KOPT-K1 (cell line): Measurements from ENCODE around the gene TLR5.

Source experiments
- H3K27ac ChIP-seq: fragments of 200-600 bp; sonication (generic); 2 replicates; pipeline ENCODE4 v1.5.1; 2016; ENCODE audit warnings: antibody characterized with exemption, mild to moderate bottlenecking, low read depth, low read length; ENCODE audit not compliant: poor library complexity, severe bottlenecking
- H3K36me3 ChIP-seq: fragments of 200-600 bp; sonication (generic); 2 replicates; pipeline ENCODE4 v1.5.1; 2017; ENCODE audit warnings: antibody characterized with exemption, mild to moderate bottlenecking, low read length, moderate library complexity; ENCODE audit not compliant: insufficient read depth
- H3K9me3 ChIP-seq: fragments of 200-600 bp; sonication (generic); 2 replicates; pipeline ENCODE4 v1.5.1; 2017; ENCODE audit warnings: antibody characterized with exemption, low read length, mild to moderate bottlenecking; ENCODE audit not compliant: insufficient read depth, poor library complexity, severe bottlenecking

TLR5 gene

GRCh38 chr1:223105568-223105967, 37.5 kb downstream of the TLR5 start:
- peaks cover 12% of the 10 kb centered on the region for H3K9me3 ChIP-seq
- H3K27ac ChIP-seq = no peak overlapping the region
- H3K36me3 ChIP-seq = no peaks in the 10 kb centered on the region

DNA sequence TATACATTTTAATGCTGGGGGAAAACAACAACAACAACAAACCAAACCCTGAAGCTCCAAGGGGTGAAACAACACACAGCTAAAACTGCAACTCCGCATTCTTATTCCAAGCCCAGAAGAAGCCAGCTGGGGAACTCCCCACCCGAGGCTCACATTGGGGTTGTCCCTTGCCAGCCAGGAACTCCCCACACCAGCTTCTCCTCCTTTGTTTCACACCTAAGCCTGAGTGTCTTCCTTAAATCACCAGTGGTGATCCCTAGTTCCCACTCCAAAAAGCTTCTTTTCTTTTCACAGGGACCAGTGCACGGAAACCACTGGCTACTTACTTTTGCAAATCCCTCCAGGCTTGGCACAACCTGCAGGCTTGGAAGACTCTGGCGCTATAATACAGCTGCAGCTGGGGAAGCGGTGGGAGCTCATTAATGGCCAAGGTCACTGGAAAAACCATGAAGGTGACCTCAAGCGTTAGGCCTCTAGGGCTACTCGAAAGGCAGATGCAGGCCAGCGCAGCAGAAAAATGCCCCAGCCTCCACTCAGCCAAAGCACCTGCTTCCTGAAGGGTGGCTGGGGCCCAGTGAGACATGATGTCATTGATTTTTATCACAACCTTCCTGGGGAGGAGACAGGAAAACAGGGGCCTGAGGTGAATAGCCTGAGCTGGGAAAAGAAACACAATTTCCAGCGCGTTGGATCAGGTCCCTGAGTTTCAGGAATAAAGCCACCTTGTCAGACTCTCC, 40.1 kb downstream of the TLR5 start:
- H3K36me3 ChIP-seq = no peaks in the 10 kb centered on the region
- H3K27ac ChIP-seq = no peak overlapping the region
- H3K9me3 ChIP-seq = peaks cover 29% of the 10 kb centered on the region

- Histone ChIP-seq H3K9me3 (peaks cover 29% of the 10 kb centered on the region), H3K36me3 (no peaks in the 10 kb centered on the region), H3K27ac (no peak overlapping the region)
Measured at GRCh38 chr1:223097713-223098112, 45.3 kb downstream of the TLR5 start.

GRCh38 chr1:223095870-223096269, 47.2 kb downstream of the TLR5 start:
- Histone ChIP-seq H3K36me3 (no peaks in the 10 kb centered on the region), H3K9me3 (peaks cover 19% of the 10 kb centered on the region), H3K27ac (no peak overlapping the region)

DNA sequence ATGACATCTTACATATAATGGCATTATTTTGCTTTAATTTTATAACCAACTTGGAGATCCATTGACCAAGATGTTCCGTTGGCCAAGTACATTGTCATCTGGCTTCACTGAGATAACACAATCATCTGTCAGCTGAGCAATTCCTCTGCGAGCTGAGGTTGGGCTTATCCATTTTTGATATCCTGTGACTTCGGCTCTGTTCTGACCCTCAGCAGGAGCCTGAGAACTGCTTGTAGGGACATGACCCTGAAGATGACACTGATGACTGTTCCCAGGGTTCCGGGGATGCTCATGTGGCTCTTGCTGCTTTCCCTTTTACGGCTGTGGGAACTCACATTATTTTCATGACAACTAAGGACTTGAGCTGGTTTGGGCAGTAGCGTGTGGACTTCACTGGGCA, 51.2 kb downstream of the TLR5 start:
- no peaks in the 10 kb centered on the region for H3K36me3 ChIP-seq
- no peaks in the 10 kb centered on the region for H3K9me3 ChIP-seq
- H3K27ac ChIP-seq = no peak overlapping the region

DNA sequence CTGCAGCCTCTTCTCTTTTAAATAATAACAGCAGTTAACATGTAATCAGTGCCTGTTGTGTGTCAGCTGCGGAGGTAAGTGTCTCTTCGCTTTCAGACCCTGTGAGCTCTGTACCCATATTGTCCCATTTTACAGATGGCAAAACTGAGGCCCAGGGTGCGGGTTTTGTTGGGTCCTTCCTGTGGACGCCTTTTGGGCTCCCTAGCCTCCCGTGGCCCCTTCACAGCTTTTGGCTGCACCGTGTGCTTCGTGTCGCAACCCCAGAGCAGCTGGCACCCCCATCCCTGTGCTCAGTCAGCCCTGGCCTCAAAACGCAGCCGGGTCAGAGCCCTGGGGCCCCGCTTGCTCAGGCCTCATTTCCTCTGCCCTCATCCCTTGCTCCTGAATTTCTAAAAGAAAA, 53.8 kb downstream of the TLR5 start:
- no peak overlapping the region for H3K27ac ChIP-seq
- H3K9me3 ChIP-seq = no peaks in the 10 kb centered on the region
- H3K36me3 ChIP-seq = no peaks in the 10 kb centered on the region

DNA sequence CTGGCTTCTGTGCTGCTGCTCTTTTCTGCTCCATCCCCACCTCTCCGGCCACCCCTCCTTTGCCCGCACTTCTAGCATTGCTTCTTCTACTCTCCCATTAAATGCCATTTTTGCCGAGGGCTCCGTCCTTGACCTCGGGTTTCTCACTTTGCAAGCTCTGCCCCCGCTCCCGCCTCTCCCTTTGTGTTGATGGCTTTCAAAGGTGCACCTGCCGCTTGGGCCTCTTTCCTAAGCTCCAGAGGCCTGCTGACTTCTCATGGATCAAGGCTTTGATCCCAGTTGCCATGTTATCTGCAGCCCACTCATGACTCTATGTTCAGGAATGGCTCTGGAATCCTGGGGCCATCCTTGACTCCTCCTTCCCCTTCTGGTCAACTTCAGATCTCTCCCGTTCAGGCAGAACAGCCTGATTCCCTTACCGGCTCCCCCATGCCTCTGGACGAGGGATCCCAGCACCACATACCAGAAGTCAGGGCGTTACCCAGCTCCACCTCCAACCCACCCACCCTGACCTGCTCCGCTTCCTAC, 54.3 kb downstream of the TLR5 start:
- Histone ChIP-seq H3K9me3 (no peaks in the 10 kb centered on the region), H3K36me3 (no peaks in the 10 kb centered on the region), H3K27ac (no peak overlapping the region)

DNA sequence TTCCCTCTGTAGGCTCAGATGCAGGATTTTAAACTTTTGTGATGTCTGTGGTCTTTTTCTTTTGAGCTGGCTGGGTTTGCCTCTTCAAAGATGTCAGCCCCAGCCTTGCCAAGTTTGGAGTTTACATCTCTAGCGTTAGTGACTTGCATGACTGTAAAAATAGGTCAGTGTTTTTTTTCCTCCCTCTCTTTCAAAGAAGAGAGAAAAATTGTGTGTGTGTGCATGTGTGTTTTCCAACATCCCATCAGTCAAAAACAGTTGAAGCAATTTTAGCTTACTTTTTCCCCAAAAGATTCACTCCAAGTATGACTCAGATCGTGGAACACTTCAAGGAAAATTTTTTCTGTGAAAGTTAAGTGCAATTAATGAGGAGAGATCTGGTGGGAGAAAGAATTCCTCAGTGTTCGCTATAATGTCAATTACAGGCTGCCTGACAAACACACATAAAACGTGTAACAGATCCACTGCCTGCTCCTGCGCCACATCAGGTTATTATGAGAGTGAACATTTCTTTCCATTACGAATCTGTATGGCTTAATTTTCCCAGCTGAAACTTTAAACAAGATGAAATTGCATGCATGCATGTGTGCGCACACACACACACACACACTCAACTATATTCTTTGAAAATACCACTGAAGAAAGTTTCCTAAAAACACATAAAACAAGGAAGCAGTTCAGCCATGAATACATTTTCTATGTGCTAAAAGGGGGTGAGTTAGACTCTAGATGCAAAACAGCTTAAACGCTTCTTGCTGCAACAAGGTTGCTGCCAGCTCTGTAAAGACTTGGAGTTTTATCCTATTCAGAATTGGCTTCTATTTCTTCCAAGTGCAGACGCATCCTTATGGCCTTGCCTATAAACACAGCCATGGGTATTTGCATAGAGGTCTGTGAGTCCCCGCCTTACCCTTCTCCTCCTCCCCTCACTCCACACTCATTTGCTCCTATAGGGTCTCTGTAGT, 55.5 kb downstream of the TLR5 start:
- Histone ChIP-seq H3K27ac (peak overlapping the region; percentile 26), H3K9me3 (no peaks in the 10 kb centered on the region), H3K36me3 (no peaks in the 10 kb centered on the region)

DNA sequence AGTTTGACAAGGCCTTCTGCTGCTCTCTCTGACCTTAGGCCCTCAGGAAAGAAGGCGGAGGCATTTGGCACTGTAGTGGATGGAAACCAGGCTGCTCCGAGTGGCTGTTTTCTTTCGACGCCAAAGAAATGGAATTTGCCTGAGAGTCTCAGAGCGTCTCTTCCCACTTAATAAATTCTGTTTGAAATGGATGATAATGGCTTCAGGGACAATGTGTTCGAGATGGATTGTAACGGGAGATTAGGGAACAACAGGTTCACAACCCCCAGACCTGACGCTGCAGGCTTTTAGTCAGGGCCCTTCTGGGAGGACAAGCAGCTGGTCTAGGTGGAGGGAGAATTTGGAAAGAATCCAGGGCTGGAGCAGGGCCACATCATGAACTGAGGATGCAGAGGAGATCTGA, 58.6 kb downstream of the TLR5 start:
- Histone ChIP-seq H3K36me3 (no peaks in the 10 kb centered on the region), H3K27ac (no peak overlapping the region), H3K9me3 (no peaks in the 10 kb centered on the region)

DNA sequence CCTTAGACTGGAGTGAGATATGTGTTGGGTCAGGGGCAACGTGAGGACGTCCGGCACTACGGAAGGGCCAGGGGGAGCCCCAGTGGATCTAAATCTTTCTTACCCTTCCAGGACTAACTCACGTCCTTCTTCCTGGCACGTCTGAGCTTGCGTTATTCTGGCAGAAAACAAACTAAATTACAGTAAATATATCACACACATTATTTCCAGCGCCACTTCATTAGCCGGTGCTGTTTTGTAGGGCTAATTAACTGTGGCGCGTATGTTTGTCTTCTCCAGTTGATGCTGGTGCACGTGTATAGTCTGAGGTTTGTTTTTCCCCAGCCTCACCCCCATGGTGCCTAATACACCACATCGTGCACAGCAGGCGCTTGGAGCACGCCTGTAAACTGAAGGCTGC, 59.2 kb downstream of the TLR5 start:
- H3K27ac ChIP-seq = no peak overlapping the region
- no peaks in the 10 kb centered on the region for H3K36me3 ChIP-seq

DNA sequence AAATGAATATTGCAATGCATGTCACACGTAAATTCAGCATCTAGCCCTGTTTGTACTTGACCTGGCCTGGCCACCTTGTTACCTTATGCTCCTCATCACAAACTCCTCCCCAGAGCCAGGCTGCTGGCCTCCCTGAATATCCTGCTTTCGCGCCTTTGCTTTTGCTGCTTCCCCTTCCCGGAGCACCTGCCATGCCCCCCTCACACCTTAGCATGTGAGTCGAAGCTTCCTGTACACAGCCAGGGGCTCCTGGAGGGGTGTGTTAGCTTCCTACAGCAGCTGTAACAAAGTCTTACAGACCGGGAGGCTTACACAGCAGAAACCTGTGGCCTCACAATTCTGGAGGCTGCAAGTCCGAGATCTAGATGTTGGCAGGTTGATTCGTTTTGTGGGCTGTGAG, 60.1 kb downstream of the TLR5 start:
- H3K27ac ChIP-seq = no peak overlapping the region
- no peaks in the 10 kb centered on the region for H3K9me3 ChIP-seq
- H3K36me3 ChIP-seq = no peaks in the 10 kb centered on the region

More for the DNA sequence above, 59.2 kb downstream of the TLR5 start:
- no peaks in the 10 kb centered on the region for H3K9me3 ChIP-seq

DNA sequence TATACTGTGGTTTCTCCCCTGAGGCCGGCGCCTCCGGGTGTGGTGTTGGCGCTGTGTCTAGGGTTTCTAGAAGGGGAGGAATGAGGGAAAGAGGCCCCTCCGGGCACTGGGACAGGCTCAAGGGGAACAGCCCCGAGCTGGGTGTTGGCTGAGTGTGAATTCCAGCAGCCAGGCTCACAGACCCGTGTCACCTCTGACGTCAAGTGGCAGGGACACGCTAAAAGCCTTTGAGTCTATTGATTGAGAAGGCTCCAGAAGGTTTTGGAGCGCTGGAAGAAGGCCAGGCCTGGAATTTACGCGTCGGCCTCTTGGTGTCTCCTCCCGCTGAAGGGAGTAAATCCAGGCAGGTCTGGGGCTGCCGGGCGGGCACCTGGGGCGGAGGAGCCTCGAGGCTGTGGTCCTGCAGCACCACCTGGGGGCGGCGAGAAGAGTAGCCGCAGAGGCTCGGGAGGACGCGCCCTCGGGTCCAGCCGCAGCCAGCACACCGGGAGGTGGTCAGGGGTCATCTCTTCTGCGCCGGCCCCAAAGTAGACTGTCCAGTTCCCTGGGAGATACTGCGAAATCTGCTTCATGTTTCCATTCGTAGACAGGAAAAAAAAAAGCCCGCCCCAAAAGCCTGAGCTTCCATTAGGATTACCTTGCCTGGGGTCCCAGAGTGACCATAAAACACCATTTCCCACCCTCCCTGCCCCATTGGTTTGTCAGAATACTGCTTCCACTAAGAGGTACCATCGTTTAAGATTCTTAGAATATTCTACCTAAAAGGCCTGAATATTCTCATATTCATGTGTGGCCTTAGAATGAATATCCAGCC, 61.7 kb downstream of the TLR5 start:
- Histone ChIP-seq H3K36me3 (no peaks in the 10 kb centered on the region), H3K27ac (peak overlapping the region; percentile 32), H3K9me3 (no peaks in the 10 kb centered on the region)

- H3K27ac ChIP-seq = no peak overlapping the region
- no peaks in the 10 kb centered on the region for H3K9me3 ChIP-seq
- no peaks in the 10 kb centered on the region for H3K36me3 ChIP-seq
Measured at GRCh38 chr1:223079498-223079897, 63.5 kb downstream of the TLR5 start.

DNA sequence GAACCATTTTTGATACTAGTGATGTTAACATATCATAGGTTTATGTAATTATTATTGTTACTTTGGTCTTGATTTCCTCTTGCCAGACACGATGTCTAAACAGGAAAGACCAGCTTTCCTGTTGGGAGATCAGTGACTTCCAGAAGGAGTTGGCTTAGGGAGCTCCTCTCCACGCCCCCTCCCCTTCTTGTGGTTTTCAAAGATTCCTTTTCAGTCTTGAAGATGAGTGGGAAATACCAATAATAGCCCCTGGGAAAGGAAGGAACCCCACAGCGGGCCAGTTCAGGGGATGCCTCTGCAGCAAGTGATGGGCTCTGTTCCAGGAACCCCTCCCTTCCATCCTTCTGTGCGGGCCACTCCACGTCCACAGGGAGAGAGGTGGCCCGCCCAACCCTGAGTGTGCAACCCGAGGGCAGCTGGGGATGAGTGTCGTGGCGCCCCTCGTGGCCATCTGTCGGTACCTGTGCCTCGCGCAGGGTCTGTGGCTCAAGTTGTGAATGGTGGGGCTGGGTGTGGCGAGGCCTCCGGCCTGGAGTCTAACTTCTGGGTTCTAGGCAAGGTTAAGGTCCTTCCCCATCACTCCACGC, 65.7 kb downstream of the TLR5 start:
- no peaks in the 10 kb centered on the region for H3K36me3 ChIP-seq
- no peaks in the 10 kb centered on the region for H3K9me3 ChIP-seq
- H3K27ac ChIP-seq = no peak overlapping the region
